CD14-positive monocyte (primary cell): ENCODE data around the gene ZNF593. TPM values are rescaled to one million over a fixed set of nuclear protein-coding genes. Genes with fewer than 3 reads are reported as not detected.

Experiments
- DNase-seq, 3 donors: peaks; one replicate each; pipeline ENCODE4 v3.0.0-alpha.2; 2011 to 2022
- H2AFZ ChIP-seq: 2 replicates; pipeline ENCODE4 v1.6.0; 2012; ENCODE audit warnings: mild to moderate bottlenecking, low read depth, low read length, inconsistent platforms; ENCODE audit not compliant: insufficient read depth, poor library complexity, severe bottlenecking
- H3K27ac ChIP-seq, 2 donors: 1 replicate in 1 of 2; 2 replicates in 1 of 2; pipeline ENCODE4 v1.5.1; 2012 to 2013; ENCODE audit warnings: low read length in 2 of 2, control low read depth in 1 of 2, inconsistent platforms in 1 of 2, low read depth in 1 of 2, mild to moderate bottlenecking in 1 of 2
- H3K27me3 ChIP-seq, 2 donors: one replicate each; pipeline versions ENCODE4 v1.6.0 to v1.6.1; 2011 to 2013; ENCODE audit warnings: low read length in 2 of 2; ENCODE audit not compliant: control insufficient read depth in 2 of 2, insufficient read depth in 2 of 2
- H3K36me3 ChIP-seq, 2 donors: replicated peaks in 1 of 2; 1 replicate in 1 of 2; 2 replicates in 1 of 2; pipeline versions ENCODE4 v1.5.1 to v1.6.1; 2012 to 2013; ENCODE audit warnings: low read length in 2 of 2, control low read depth in 1 of 2, inconsistent platforms in 1 of 2, mild to moderate bottlenecking in 1 of 2; ENCODE audit not compliant: insufficient read depth in 2 of 2, control insufficient read depth in 1 of 2
- H3K4me1 ChIP-seq, 2 donors: 1 replicate in 1 of 2; 2 replicates in 1 of 2; pipeline versions ENCODE4 v1.5.1 to v1.6.1; 2012 to 2013; ENCODE audit warnings: low read length in 2 of 2, control low read depth in 1 of 2, inconsistent platforms in 1 of 2, mild to moderate bottlenecking in 1 of 2, moderate library complexity in 1 of 2; ENCODE audit not compliant: insufficient read depth in 2 of 2, control insufficient read depth in 1 of 2
- H3K4me2 ChIP-seq: replicated peaks from 2 replicates; pipeline ENCODE3; 2012; ENCODE audit warnings: low read length, moderate library complexity, mild to moderate bottlenecking; ENCODE audit not compliant: poor library complexity, severe bottlenecking; ENCODE audit errors: extremely low read depth
- H3K4me3 ChIP-seq, 3 experiments: fragments of 200-600 bp in 1 of 3; sonication (generic) in 1 of 3; replicated peaks in 1 of 3; 1 replicate in 2 of 3; 2 replicates in 1 of 3; pipeline ENCODE4 v1.5.1; 2011 to 2013; ENCODE audit warnings: low read length in 3 of 3, mild to moderate bottlenecking in 3 of 3, control low read depth in 2 of 3, low read depth in 2 of 3, inconsistent platforms in 1 of 3, moderate library complexity in 1 of 3
- H3K79me2 ChIP-seq: 2 replicates; pipeline ENCODE4 v1.6.0; 2012; ENCODE audit warnings: mild to moderate bottlenecking, control low read depth, inconsistent platforms, low read length, moderate library complexity; ENCODE audit not compliant: insufficient read depth
- H3K9ac ChIP-seq: 2 replicates; pipeline ENCODE4 v1.6.0; 2017; ENCODE audit warnings: low read length, mild to moderate bottlenecking; ENCODE audit not compliant: insufficient read depth, poor library complexity, severe bottlenecking
- H3K9me3 ChIP-seq, 2 donors: replicated peaks in 1 of 2; 1 replicate in 1 of 2; 2 replicates in 1 of 2; pipeline versions ENCODE4 v1.5.1 to v1.6.1; 2012 to 2013; ENCODE audit warnings: low read length in 2 of 2, control low read depth in 1 of 2; ENCODE audit not compliant: control insufficient read depth in 1 of 2, insufficient read depth in 1 of 2
- H4K20me1 ChIP-seq: 2 replicates; pipeline ENCODE4 v1.6.0; 2012; ENCODE audit warnings: mild to moderate bottlenecking, low read length, control low read depth, moderate library complexity; ENCODE audit not compliant: insufficient read depth
- H3K27ac Mint-ChIP-seq, 7 donors: one replicate each; pipeline ENCODE4 v1.8.0; 2020; ENCODE audit warnings: mild to moderate bottlenecking in 7 of 7, mixed read lengths in 7 of 7, moderate library complexity in 6 of 7, inconsistent platforms in 2 of 7
- H3K27me3 Mint-ChIP-seq, 3 donors: one replicate each; pipeline ENCODE4 v1.8.0; 2021 to 2022; ENCODE audit warnings: low read depth in 3 of 3, mild to moderate bottlenecking in 3 of 3, mixed read lengths in 3 of 3, moderate library complexity in 3 of 3, inconsistent platforms in 1 of 3
- H3K36me3 Mint-ChIP-seq, 2 donors: one replicate each; pipeline ENCODE4 v1.8.0; 2020; ENCODE audit warnings: mixed read lengths in 2 of 2, inconsistent platforms in 1 of 2, mild to moderate bottlenecking in 1 of 2
- H3K4me1 Mint-ChIP-seq: one replicate; pipeline ENCODE4 v1.8.0; 2020; ENCODE audit warnings: mild to moderate bottlenecking, mixed read lengths
- H3K4me3 Mint-ChIP-seq, 2 donors: one replicate each; pipeline ENCODE4 v1.8.0; 2020; ENCODE audit warnings: mild to moderate bottlenecking in 2 of 2, mixed read lengths in 2 of 2, moderate library complexity in 1 of 2
- H3K9me3 Mint-ChIP-seq, 7 donors: one replicate each; pipeline ENCODE4 v1.8.0; 2020 to 2022; ENCODE audit warnings: mixed read lengths in 7 of 7, mild to moderate bottlenecking in 6 of 7, moderate library complexity in 6 of 7, inconsistent platforms in 2 of 7
- CTCF ChIP-seq: fragments of 200-600 bp; IDR thresholded peaks from one replicate; pipeline ENCODE4 v1.8.0; 2022; ENCODE audit warnings: antibody characterized with exemption, mild to moderate bottlenecking
- WGBS: methylation state at CpG from one replicate; pipeline ENCODE4 v1.1.5; 2013; ENCODE audit warnings: missing lambda C conversion rate; ENCODE audit not compliant: insufficient coverage; 5-methylcytosine and 5-hydroxymethylcytosine counted together
- intact Hi-C, 2 donors: fragments of 100-400 bp; cut with micrococcal nuclease; formaldehyde crosslinking; loops; one replicate each; pipeline versions ENCODE4 v1.15.0 to v1.15.1; 2023
- polyA plus RNA-seq, 3 donors: library from polyadenylated mRNA; depleted of rRNA in 1 of 3; unstranded in 2 of 3; stranded (reverse) in 1 of 3; fragments of 300-500 nt in 2 of 3; fragments of >200 nt in 1 of 3; fragmentation: Illumina TruSeq in 2 of 3; gene quantifications; 1 replicate in 2 of 3; 2 replicates in 1 of 3; pipeline ENCODE4 v1.2.3, GENCODE V29; 2012 to 2021

Gene ZNF593
- polyA plus RNA-seq, 3 donors, result 23.6 to 36.5 (median 27.8) TPM

- Mint-ChIP-seq H3K27ac (no peak overlapping the region), H3K4me1 (no peaks in the 10 kb centered on the region), H3K9me3 (no peaks in the 10 kb centered on the region), H3K4me3 (no peak overlapping the region), H3K27me3 (peaks cover 3 to 6% (median 6%) of the 10 kb centered on the region in 3 donors), H3K36me3 (no peaks in the 10 kb centered on the region)
- no peaks in the 10 kb centered on the region for H3K27me3 ChIP-seq
- no peaks in the 10 kb centered on the region for H3K36me3 ChIP-seq
- no peak for DNase-seq
- no peak overlapping the region for H3K27ac ChIP-seq
- no peaks in the 10 kb centered on the region for H3K4me1 ChIP-seq
- H3K9me3 ChIP-seq, result no peaks in the 10 kb centered on the region
- no peak overlapping the region for H3K4me2 ChIP-seq
- no peak for TF ChIP-seq CTCF
- H2AFZ ChIP-seq, result no peak overlapping the region
- 90% methylated on average over 2 of the region's 6 CpGs for WGBS
- H3K4me3 ChIP-seq, result no peak overlapping the region
- no peak overlapping the region for H3K9ac ChIP-seq
- H4K20me1 ChIP-seq, result no peaks in the 10 kb centered on the region
- H3K79me2 ChIP-seq, result no peaks in the 10 kb centered on the region
- intact Hi-C loops, result no loop called here
These were observed 43.7 kb downstream of the ZNF593 start for GRCh38 chr1:26213335-26213905.

- Mint-ChIP-seq H3K27me3 (peaks cover 5 to 13% (median 6%) of the 10 kb centered on the region in 3 donors), H3K4me1 (peaks cover 2% of the 10 kb centered on the region), H3K27ac (no peak overlapping the region), H3K4me3 (no peak overlapping the region), H3K36me3 (no peaks in the 10 kb centered on the region), H3K9me3 (no peaks in the 10 kb centered on the region)
- DNase-seq, result no peak
- Histone ChIP-seq H3K79me2 (no peaks in the 10 kb centered on the region), H3K9ac (no peak overlapping the region), H3K9me3 (no peaks in the 10 kb centered on the region), H2AFZ (no peak overlapping the region), H3K4me1 (no peaks in the 10 kb centered on the region), H3K4me2 (no peak overlapping the region), H3K36me3 (no peaks in the 10 kb centered on the region), H3K27me3 (no peaks in the 10 kb centered on the region), H3K27ac (no peak overlapping the region), H3K4me3 (no peak overlapping the region), H4K20me1 (no peaks in the 10 kb centered on the region)
- intact Hi-C loops, result no loop called here
- WGBS, result no CpG with 5 or more reads among the region's 3 CpGs
- TF ChIP-seq CTCF, result no peak
These were observed 45.5 kb downstream of the ZNF593 start for GRCh38 chr1:26215246-26215645.
